Transverse colon (tissue), 4 donors: ENCODE results near the gene OLFM2. TPM values are rescaled to one million over a fixed set of nuclear protein-coding genes. Genes with fewer than 3 reads are reported as not detected.

Experiments
- DNase-seq: peaks from one replicate; pipeline ENCODE4 v3.0.0-alpha.2; 2019
- H3K27ac ChIP-seq, 4 donors: fragments of 200-600 bp; sonication (generic); 2 replicates each; pipeline ENCODE4 v1.5.1; 2016 to 2018; ENCODE audit warnings: inconsistent platforms in 4 of 4
- H3K27me3 ChIP-seq: fragments of 200-600 bp; sonication (generic); 2 replicates; pipeline ENCODE4 v1.5.1; 2017; ENCODE audit warnings: inconsistent platforms
- H3K36me3 ChIP-seq, 4 donors: fragments of 200-600 bp; sonication (generic); 2 replicates each; pipeline ENCODE4 v1.5.1; 2017 to 2019; ENCODE audit warnings: inconsistent platforms in 4 of 4
- H3K4me1 ChIP-seq, 4 donors: fragments of 200-600 bp; sonication (generic); 2 replicates each; pipeline ENCODE4 v1.5.1; 2017 to 2020; ENCODE audit warnings: inconsistent platforms in 4 of 4
- H3K4me3 ChIP-seq, 4 donors: fragments of 200-600 bp; sonication (generic); 1 replicate in 1 of 4; 2 replicates in 3 of 4; pipeline versions ENCODE4 v1.5.1 to v1.6.1; 2017 to 2019; ENCODE audit warnings: inconsistent platforms in 4 of 4
- H3K9me3 ChIP-seq, 2 donors: fragments of 200-600 bp; sonication (generic); 2 replicates each; pipeline ENCODE4 v1.5.1; 2017 to 2019; ENCODE audit warnings: inconsistent platforms in 2 of 2
- CTCF ChIP-seq, 5 experiments: fragments of 200-600 bp in 3 of 5; fragments of 450-650 bp in 2 of 5; sonication (generic) in 3 of 5; IDR thresholded peaks; 1 replicate in 2 of 5; 2 replicates in 3 of 5; pipeline ENCODE4 v1.5.1; 2016 to 2017; ENCODE audit warnings: antibody characterized with exemption in 5 of 5, inconsistent platforms in 3 of 5, mild to moderate bottlenecking in 2 of 5, moderate library complexity in 1 of 5
- EP300 ChIP-seq: sonication (generic); formaldehyde crosslinking; IDR thresholded peaks from one replicate; pipeline ENCODE4 v1.6.1; 2017; ENCODE audit warnings: antibody characterized with exemption, low read depth
- POLR2A ChIP-seq: fragments of 450-650 bp; IDR thresholded peaks from one replicate; pipeline ENCODE4 v1.6.1; 2016; ENCODE audit warnings: antibody characterized with exemption, mild to moderate bottlenecking, moderate library complexity
- POLR2AphosphoS5 ChIP-seq, 3 donors: sonication (generic); formaldehyde crosslinking; IDR thresholded peaks; one replicate each; pipeline ENCODE4 v1.6.1; 2016; ENCODE audit warnings: antibody characterized with exemption in 3 of 3
- WGBS, 2 donors: methylation state at CpG; one replicate each; pipeline ENCODE4 v1.1.5; 2018; ENCODE audit warnings: low coverage in 1 of 2; 5-methylcytosine and 5-hydroxymethylcytosine counted together
- in situ Hi-C, 4 donors: fragments of 200-750 bp; cut with MboI; loops; one replicate each; pipeline versions ENCODE4 v1.15.0 to v1.15.1; 2017; ENCODE audit warnings: low sequenced_read_pairs in 3 of 4, low pct_ligation_motif_present in 1 of 4, low pct_unique_long_range_greater_than_20kb in 1 of 4
- intact Hi-C: fragments of 100-400 bp; cut with DNase I; formaldehyde crosslinking; loops from one replicate; pipeline ENCODE4 v1.15.1; 2023; ENCODE audit warnings: low total_unique reads
- total RNA-seq, 4 donors: library from RNA; depleted of rRNA; stranded (reverse); fragments of >200 nt; gene quantifications; one replicate each; pipeline ENCODE4 v1.1.0, GENCODE V29; 2016

Gene OLFM2
- total RNA-seq, 4 donors from 2014 or later: 2.0 to 2.7 TPM; not detected in 2

- no peaks in the 10 kb centered on the region for H3K9me3 ChIP-seq
- peaks cover 4 to 14% (median 9%) of the 10 kb centered on the region in 4 donors for H3K4me1 ChIP-seq
- intact Hi-C loops: no loop called here
- DNase-seq: no peak
- TF ChIP-seq POLR2AphosphoS5 (IDR thresholded peaks at IDR 0.05) (no peak), EP300 (no peak), POLR2A (no peak), CTCF (IDR thresholded peaks at IDR 0.05) (no peak)
- 54 to 87% methylated on average over 3 to 10 of the region's 10 CpGs for WGBS, 2 donors
- H3K27me3 ChIP-seq: peaks cover 31% of the 10 kb centered on the region
- no peak overlapping the region for H3K4me3 ChIP-seq
- in situ Hi-C loops: no loop called here
- no peak overlapping the region for H3K27ac ChIP-seq
- no peaks in the 10 kb centered on the region for H3K36me3 ChIP-seq
Measured at GRCh38 chr19:9909251-9909650, 27.1 kb downstream of the OLFM2 start.

GRCh38 chr19:9906475-9907087, 29.7 kb downstream of the OLFM2 start:
- peaks cover 7% of the 10 kb centered on the region for H3K27me3 ChIP-seq
- H3K9me3 ChIP-seq: no peaks in the 10 kb centered on the region
- H3K4me3 ChIP-seq: no peak overlapping the region
- no peak for DNase-seq
- H3K36me3 ChIP-seq: no peaks in the 10 kb centered on the region
- 69 to 74% methylated on average over 8 to 16 of the region's 16 CpGs for WGBS, 2 donors
- no peak for TF ChIP-seq POLR2A
- no peak for TF ChIP-seq EP300
- in situ Hi-C loops: no loop called here
- H3K27ac ChIP-seq: no peak overlapping the region
- no peaks in the 10 kb centered on the region for H3K4me1 ChIP-seq
- intact Hi-C loops: no loop called here

GRCh38 chr19:9903336-9903735, 33.0 kb downstream of the OLFM2 start:
- no peaks in the 10 kb centered on the region for H3K4me1 ChIP-seq
- in situ Hi-C loops: no loop called here
- TF ChIP-seq EP300 (no peak), POLR2AphosphoS5 (IDR thresholded peaks at IDR 0.05) (no peak), POLR2A (no peak), CTCF (IDR thresholded peaks at IDR 0.05) (no peak)

GRCh38 chr19:9901642-9902041, 34.7 kb downstream of the OLFM2 start:
- Histone ChIP-seq H3K9me3 (no peaks in the 10 kb centered on the region), H3K27ac (no peak overlapping the region), H3K4me3 (no peak overlapping the region), H3K4me1 (no peaks in the 10 kb centered on the region), H3K36me3 (no peaks in the 10 kb centered on the region), H3K27me3 (peaks cover 9% of the 10 kb centered on the region)
- in situ Hi-C loops (no loop called here), intact Hi-C loops (no loop called here)
- no peak for TF ChIP-seq EP300
- WGBS, 2 donors: 43 to 68% methylated on average over 4 to 5 of the region's 5 CpGs
- DNase-seq: no peak

More at GRCh38 chr19:9903336-9903735, 33.0 kb downstream of the OLFM2 start:
- DNase-seq: no peak
- WGBS, 2 donors: 77 to 89% methylated on average over 3 to 5 of the region's 5 CpGs
- no peak overlapping the region for H3K4me3 ChIP-seq
- peaks cover 9% of the 10 kb centered on the region for H3K27me3 ChIP-seq
- H3K27ac ChIP-seq: no peak overlapping the region
- intact Hi-C loops: no loop called here
- no peaks in the 10 kb centered on the region for H3K9me3 ChIP-seq
- no peaks in the 10 kb centered on the region for H3K36me3 ChIP-seq

GRCh38 chr19:9901020-9901419, 35.3 kb downstream of the OLFM2 start:
- Histone ChIP-seq H3K4me1 (no peaks in the 10 kb centered on the region), H3K9me3 (no peaks in the 10 kb centered on the region), H3K4me3 (no peak overlapping the region), H3K36me3 (no peaks in the 10 kb centered on the region), H3K27ac (no peak overlapping the region), H3K27me3 (peaks cover 9% of the 10 kb centered on the region)
- in situ Hi-C loops: no loop called here
- DNase-seq: no peak
- 68 to 76% methylated on average over 4 to 5 of the region's 5 CpGs for WGBS, 2 donors
- intact Hi-C loops: no loop called here
- no peak for TF ChIP-seq CTCF (IDR thresholded peaks at IDR 0.05)
- no peak for TF ChIP-seq POLR2A
